Ureter (tissue), 1 donor: ENCODE results near the gene FAF1. TPM values are rescaled to one million over a fixed set of nuclear protein-coding genes. Genes with fewer than 3 reads are reported as not detected.
"Not testable (repeated sequence)": the region's sequence is repeated elsewhere in the genome, so short reads cannot be mapped to it uniquely, and the experiment has no call there.

Experiments used
- DNase-seq: peaks from one replicate; pipeline ENCODE4 v3.0.0-alpha.2; 2020; ENCODE audit warnings: low spot score
- total RNA-seq: library from RNA; stranded (reverse); gene quantifications from one replicate; pipeline ENCODE4 v1.2.4, GENCODE V29; 2023
- donor health status: DM: yes; HTN: yes; CAD: no.

Gene FAF1
- total RNA-seq, 1 donor from 2014 or later: 80.6 TPM

DNA sequence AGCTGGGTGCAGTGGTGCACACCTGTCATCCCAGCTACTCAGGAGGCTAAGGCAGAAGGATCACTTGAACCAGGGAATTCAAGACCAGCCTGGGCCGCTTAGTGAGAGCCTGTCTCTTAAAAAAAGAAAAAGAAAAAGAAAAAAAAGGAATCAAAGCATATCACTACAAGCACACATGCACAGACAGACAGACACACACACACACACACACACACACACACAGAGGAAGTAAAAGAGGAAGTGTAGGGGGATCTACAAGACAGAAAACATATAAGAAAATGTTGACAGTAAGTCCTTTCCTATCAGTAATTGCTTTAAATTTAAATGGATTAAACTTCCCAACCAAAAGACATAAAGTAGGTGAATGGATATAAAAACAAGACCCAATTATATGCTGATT lies 180.3 kb downstream of the FAF1 start:
- DNase-seq: no peak

DNA sequence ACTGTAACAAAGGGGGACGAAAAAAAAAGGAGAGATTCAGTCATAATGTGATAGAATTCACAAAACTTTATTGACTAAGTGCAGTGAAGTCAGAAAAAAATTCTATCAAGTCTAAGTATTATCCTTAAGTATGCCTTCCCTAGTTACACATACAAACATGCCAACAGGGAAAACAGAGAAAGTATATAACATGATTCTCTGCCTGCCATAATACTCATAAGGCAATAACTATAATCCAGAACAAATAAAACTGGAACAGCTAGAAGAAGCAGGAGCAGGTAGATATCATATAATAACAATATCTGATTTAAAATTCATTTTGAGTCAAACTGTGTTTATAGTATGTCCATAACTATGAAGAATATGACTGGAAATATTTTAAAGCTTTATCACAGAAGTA lies 184.3 kb downstream of the FAF1 start:
- DNase-seq: no peak

DNA sequence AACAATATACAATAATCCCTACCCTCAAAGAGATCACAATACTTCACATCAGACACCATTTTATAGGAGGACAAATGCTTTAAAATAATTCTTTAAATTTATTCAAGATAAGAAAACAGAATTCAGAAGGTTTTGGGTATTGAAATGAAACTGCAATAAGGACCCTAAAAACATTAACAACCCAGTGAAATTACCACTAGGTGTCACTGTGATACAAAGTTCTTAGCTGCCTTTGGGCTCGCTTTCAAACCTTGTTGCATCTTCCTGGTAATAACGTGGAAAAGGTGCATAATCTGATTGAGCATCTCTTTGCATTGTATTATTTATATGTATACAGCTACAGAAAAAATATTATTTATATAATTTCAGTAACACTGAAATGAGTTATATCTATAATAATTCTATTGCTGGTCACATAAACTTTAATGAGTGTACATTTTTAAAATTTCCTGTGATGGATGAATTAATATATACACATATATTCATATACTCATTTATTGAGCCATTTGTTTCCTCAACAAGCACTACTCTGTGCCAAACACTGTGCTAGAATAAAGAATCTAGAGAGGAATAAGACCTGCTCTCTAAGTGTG lies 185.2 kb downstream of the FAF1 start:
- DNase-seq: no peak

DNA sequence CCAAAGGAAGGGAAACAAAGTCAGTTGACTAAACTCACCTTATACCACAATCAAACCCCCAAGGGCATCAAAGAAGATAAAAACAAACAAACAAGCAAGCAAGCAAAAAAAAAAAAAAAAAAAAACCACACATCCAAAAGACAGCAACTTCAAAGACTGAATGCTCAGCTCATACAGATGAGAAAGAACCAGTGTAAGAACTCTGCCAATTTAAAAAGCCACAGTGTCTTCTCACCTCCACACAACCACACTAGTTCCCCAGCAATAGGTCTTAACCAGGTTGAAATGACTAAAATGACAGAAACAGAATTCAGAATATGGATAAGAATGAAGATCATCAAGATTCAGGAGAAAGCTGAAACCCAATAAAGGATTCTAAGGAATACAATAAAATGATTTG lies 193.4 kb downstream of the FAF1 start:
- no peak for DNase-seq

DNA sequence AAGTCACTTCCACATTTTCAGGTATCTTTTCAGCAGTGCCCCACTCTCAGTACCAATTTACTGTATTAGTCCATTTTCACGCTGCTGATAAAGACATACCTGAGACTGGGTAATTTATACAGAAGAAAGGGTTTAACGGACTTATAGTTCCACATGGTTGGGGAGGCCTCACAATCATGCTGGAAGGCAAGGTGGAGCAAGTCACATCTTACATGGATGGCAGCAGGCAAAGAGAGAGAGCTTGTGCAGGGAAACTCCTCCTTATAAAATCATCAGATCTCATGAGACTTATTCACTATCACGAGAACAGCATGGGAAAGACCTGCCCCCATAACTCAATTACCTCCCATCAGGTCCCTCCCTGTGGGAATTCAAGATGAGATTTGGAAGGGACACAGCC lies 203.5 kb downstream of the FAF1 start:
- DNase-seq: not testable (repeated sequence)

DNA sequence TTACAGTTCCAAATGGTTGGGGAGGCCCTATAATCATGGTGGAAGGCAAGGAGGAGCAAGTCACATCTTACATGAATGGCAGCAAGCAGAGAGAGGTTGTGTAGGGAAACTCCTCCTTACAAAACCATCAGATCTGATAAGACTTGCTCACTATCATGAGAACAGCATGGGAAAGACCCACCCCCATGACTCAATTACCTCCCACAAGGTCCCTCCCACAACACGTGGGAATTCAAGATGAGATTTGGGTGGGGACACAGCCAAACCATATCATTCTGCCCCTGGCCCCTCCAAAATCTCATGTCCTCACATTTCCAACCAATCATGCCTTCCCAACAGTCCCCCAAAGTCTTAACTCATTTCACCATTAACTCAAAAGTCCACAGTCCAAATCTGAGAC lies 205.3 kb downstream of the FAF1 start:
- not testable (repeated sequence) for DNase-seq

DNA sequence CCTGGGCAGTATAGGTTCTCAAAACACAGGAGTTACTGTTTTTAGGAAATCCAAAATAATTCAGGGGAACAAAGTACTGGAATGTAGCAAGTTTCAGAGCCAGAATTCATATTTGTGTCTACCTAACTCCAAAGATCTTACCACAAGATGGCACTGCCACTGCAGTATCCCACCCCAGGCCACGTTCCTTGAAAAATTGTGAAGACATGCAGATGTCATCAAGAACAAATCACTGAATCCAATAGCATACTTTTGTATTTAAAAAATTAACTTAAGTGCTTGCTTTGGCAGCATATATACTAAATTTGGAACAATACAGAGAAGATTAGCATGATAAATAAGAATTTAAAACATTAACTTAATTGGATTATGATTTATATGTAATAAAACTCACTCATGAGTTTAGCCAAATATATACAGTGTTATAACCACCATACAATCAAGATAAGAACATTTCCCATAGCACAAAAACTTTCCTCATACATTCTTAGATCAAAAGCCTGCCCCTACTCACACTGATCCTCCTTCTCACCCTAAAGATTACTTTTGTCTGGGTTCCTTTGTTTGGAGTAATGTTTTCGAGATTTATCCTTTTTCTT lies 209.9 kb downstream of the FAF1 start:
- no peak for DNase-seq

DNA sequence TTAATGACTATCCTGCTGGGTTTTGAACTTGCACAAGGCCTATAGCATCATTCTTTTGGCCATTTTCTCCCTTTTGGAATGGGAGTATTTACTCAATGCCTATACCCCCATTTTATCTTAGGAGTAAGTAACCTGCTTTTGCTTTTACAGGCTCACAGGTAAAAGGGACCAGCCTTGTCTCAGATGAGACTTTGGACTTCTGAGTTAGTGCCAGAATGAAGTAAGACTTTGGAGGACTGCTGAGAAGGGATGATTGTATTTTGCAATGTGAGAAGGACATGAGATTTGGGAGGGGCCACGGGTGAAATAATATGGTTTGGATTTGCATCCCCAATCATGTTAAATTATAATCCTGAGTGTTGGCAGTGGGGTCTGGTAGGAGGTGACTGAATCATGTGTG lies 212.7 kb downstream of the FAF1 start:
- DNase-seq: no peak

DNA sequence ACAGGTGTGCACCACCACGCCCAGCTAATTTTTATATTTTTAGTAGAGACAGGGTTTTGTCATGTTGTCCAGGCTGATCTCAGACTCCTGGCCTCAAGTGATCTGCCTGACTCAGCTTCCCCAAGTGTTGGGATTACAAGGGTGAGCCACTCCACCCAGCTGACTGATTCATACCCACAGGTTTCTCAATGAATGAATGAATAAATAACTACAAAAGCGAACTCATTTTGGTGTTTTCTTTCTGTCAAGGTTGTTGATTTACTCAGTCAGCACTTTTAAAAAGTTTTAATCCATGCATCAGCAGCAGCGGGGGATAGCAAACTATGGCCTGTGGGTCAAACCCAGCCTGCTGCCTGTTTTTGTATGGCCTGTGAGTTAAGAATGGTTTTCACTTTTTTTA lies 217.5 kb downstream of the FAF1 start:
- no peak for DNase-seq

DNA sequence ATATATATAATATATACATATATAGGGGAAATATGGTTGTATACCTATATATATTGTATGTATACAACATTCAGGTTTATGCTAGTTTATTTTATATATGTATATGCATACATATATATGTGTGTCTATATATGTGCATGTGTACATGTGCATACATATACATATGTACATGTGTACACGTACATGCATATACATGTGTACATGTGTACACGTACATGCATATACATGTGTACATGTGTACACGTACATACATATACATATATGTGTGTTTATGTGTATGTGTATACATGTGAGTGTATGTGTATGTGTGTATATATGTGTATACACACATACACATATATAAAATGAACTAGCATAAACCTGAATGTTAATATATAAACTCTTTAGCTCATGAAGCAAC lies 220.9 kb downstream of the FAF1 start:
- DNase-seq: no peak

DNA sequence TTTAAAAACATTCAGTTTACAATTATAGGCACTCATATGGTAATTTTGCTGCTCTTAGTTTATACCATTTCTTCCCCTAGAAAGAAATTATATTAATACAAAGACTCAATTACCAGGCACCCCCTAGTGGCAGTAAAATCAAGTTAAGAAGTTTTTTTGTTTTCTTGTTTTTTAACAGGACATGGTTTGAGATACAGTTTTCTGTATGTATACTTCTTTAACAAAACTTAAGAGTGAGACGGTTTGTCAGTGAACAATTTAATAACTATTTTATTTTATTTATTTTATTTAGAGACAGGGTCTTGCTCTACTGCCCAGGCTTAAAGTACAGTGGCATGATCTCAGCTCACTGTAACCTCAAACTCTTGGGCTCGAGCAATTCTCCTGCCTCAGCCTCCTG lies 224.6 kb downstream of the FAF1 start:
- no peak for DNase-seq

DNA sequence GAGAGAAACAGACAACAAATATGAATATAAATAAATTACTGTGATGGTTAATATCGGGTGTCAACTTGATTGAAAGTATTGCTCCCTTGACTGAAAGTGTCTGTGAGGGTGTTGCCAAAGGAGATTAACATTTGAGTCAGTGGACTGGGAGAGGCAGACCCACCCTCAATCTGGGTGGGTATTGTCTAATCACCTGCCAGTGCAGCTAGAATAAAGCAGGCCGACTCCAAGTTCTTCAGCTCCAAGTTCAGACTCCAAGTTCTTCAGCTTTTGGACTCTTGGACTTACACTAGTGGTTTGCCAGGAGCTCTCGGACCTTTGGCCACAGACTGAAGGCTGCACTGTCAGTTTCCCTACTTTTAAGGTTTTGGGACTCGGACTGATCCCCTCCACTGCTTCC lies 232.5 kb downstream of the FAF1 start:
- not testable (repeated sequence) for DNase-seq

DNA sequence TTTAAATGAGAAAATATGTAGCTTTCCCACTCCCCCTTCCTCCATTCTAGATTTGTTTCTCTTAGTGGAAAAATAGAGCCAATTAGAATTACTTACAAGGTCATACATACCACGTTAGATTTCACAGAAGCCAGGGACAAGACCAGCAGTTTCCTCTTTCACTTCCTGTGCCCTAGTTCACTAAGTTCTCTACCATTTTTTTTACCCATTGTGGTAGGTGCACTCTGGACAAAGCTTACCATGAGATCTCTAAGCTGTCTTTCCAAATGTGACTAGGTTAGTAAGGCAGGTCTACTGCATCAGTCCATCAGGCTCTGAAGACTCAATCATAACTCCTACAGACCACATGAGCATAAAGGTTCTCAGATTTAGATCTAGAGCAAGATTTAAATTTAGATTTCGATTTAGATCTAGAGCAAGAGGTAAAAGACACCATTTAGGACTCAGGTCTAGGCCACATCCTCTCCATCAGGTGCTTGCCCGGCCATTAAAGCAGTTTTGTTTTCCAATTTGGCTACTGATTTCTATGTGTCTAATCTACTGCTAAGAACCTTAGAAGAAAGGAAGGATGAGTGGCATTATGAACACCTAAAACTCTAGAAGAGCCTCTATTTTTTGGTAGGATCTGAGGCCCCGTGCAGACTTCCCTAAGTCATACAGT lies 235.3 kb downstream of the FAF1 start:
- DNase-seq: no peak

DNA sequence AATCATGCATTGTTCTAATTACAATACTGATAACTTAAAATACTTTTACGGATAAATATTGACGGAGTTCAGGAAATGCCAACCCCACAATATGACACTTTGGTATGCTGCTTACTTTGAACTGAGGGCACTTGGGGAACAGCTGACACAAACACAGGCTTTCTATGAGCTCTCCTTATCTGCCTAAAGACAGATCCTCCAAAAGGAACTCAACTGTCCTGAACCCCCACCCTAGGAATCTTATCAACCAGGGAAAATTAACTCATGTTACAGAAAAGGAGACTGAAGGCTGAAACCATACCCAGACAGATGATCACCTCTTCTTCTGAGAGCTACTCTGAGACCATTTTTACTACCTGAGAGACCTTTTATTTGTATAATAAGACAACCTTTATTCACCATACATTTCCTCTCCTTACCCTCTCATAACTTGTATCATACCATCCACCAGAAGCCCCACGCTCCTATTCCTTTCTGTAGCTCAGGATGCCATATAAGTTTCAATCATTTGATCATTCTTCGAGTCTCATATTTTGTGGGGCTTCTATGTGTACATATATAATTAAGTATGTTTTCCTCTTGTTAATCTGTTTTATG lies 239.5 kb downstream of the FAF1 start:
- no peak for DNase-seq

DNA sequence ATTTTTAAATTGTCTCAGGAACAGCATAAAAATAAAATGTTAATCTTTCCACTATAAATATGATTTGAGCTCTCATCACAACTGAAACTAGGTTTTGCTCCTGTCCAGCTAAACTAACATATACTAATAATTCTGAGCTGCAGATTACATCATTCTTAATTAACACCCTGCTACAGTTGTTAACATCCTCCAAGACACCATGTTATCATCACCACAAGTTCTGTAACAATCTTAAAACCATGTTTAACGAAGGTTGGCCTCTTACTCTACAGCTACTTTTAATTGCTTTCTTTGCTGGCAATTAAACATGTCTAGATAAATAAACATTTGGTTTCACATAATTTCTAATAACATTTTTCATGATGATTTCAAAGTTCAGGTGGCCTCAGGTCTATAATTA lies 240.9 kb downstream of the FAF1 start:
- DNase-seq: no peak

DNA sequence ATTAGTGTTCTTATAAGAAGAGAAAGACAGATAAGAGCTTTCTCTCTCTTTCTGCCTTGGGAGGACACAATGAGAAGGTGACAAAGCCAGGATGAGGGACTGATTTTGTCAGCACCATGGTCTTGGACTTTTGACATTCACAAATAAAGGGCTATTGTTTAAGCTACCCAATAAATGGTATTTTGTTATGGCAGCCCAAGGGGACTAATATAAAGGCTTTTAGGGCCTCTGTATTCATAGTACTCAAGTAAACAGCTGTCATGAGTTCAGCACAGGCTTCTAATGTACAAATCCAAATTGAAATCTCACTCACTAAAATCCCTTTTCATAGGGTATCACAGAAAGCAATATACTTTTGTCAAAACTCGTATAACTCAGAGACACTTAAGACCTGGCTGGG lies 242.7 kb downstream of the FAF1 start:
- DNase-seq: no peak

DNA sequence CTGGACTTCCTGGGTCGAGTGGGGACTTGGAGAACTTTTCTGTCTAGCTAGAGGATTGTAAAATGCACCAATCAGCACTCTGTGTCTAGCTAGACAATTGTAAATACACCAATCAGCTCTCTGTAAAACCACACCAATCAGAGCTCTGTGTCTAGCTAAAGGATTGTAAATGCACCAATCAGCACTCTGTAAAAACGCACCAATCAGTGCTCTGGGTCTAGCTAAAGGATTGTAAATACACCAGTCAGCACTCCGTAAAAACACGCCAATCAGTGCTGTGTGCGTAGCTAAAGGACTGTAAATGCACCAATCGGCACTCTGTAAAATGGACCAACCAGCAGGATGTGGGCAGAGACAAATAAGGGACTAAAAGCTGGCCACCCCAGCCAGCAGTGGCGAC lies 243.6 kb downstream of the FAF1 start:
- not testable (repeated sequence) for DNase-seq

DNA sequence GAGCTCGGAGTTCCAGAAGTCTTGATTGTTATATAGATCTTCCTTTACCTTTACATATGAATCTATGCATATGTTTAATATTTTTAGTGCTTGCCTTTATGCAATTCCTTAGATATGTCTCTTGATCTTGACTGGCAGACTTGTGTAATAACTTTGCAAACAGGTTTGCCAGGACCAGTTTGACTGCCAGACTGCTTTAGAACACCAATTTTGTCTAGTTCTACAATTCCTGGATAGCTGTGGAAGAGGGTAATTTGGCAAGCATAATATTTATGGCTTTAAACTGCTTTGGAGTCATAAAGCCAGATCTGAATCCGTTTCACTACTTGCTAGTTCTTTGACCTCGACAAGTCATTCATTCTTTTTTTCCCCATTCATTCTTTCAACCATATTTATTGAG lies 250.0 kb downstream of the FAF1 start:
- DNase-seq: no peak

DNA sequence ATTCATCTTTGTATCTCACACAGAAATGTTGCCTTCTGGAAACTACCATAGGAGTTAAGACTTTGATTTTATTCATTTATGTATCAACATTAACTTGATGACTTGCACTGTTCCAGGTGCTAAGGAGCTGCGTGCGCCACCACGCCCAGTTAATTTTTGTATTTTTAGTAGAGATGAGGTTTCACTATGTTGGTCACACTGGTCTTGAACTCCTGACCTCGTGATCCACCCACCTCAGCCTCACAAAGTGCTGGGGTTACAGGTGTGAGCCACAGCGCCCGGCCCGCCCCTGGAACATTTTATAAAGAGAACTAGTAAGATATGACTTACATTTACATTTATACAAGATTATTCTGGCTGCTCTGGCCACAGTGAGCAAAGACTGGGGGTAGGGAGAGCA lies 252.2 kb downstream of the FAF1 start:
- no peak for DNase-seq

DNA sequence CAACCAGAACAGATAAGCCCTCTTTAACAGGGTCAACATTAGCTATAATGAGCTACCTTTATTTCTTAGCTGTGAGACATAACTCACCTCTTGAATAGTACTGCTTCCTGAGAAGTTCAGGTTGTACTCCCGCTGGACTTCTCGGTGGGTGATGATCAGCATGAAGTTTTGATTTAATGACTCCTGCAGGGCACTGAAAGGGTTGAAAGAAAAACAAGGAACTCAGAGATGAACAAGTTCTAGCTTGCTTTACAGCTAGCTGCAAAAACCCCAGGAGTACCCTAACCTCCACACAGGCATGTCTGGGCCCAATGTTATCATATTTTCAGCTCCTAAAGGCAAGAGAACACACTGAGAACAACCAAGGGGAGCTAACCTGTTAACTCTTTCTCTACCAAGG lies 254.4 kb downstream of the FAF1 start:
- no peak for DNase-seq

DNA sequence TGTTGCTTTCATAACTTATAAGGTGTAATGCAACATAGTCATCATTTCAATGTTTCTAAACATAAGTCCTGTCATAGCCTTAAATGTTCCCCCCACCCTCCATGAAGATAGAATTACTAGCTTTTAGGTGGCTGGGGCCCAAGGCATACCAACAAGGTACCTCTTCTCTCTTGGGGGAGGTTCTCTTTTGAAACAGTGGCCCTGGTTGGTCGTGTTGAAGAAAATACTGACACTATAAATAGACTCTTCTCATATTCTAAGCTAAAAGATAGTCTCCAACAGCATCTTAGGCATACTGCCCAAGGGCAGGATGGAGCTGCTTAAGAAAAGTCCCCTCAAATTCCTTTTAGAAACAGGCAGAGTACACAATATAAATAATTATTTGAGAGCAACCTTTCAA lies 255.0 kb downstream of the FAF1 start:
- no peak for DNase-seq

DNA sequence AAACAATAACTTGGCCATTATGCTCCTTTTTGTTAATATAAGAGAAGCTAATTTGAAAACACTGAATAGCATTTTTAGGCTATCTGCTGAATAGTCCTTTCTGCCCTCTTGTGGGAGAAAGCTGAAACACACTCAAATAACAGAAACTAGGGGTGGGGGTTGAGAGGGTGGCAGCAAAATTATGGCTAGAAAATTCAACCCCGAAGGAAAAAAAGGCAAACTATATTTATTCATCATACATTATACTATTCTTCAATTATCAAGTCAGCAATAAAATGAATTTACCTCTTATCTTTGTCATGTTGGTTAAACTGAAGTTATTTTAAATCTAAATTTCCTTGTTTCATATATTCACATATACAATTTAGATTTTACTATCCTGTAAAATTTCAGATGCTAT lies 255.9 kb downstream of the FAF1 start:
- no peak for DNase-seq

DNA sequence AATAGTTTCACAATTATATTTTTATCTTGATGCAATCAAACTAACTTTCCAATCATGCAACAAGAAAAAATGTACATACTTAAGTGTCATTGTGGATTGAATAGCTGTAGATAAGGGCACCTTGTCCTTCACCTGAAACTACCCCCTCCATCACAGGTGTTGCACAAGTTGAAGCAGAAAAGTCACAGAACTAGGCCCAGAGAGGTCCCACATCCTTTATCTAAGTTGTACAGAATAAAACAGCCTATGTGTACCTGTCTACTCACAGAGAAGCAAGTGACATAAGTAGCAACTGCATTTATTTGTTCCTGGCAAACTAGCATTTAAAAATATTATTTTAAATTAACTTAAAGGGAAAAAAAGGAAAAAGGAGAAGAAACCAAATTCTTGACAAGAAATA lies 256.8 kb downstream of the FAF1 start:
- DNase-seq: no peak
